HG03139 (cell line): ENCODE data around the gene RPL27.
"Not testable (repeated sequence)": the region's sequence is repeated elsewhere in the genome, so short reads cannot be mapped to it uniquely, and the experiment has no call there.

Source experiments
- ATAC-seq: cut with Tn5 transposase; IDR thresholded peaks from one replicate; pipeline ENCODE4 v1.9.1; 2021; ENCODE audit not compliant: unreplicated experiment

The RPL27 gene

DNA sequence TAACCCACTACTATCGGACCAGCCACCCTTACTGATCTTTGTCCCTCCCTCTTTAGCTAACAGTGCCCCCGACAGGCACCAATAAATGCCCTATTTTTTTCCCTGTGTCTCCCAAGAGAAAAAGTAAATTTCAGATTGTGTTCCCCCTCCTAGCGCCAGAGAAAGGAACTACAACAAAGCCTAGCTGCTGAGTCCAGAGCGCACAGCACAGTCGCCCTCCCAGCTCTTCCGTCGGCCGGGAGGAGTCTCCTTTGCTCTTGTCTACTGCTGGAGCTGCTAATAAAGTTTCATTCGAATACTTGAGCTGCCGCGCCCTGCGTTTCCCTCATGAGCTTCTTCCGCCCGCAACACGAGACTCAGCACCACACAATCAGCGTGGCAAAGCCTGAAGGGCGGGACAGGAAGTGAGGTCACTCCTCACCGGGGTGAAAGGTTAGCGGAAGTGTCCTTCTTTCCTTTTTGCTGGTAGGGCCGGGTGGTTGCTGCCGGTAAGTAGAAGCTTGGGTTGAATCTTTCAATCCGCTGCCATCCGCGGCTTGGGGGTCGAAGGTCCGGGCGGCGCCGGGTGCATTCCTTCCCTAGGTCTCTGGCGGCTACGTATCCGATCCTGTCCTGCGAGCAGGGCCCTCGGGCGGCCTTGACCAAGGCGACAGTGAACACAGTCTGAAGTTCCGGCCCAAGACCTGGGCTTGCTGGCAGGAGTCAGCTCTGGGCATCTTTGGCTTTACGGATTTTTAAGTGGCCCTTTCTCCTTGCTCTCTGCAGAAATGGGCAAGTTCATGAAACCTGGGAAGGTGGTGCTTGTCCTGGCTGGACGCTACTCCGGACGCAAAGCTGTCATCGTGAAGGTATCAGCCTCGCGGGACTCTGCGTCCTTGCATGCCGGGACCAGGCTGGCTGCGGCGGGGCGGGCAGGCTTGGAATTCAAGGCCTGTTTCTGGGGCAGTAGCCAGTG, at the start of gene RPL27:
Gene RPL27 (plus strand): TSS at position 436 of the 955 bp plus-strand sequence. CDS start 332 bp downstream, at position 768.
- ATAC-seq: peak; percentile 89

- ATAC-seq: no peak
These were observed 48.0 kb upstream of the RPL27 start for GRCh38 chr17:42950044-42950783.

DNA sequence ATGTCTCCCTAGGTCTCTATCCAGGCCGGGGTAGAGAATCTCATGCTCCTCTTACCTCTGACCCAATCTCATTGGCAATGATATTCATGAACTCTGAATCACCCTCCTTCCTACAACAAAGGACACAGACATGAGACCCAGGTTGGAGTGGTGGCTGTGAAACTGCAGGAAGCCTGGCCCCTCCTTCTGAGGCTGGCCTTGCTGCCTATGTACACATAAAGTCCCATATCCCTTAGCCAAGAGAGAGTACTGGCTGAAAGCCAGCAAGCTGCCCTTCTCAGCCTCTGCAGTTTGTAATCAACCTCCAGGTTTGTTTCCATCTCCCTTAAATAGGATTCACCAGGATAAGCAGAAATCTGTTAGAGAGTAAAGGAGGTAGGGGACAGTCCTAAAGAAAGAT, 44.5 kb upstream of the RPL27 start:
- no peak for ATAC-seq

DNA sequence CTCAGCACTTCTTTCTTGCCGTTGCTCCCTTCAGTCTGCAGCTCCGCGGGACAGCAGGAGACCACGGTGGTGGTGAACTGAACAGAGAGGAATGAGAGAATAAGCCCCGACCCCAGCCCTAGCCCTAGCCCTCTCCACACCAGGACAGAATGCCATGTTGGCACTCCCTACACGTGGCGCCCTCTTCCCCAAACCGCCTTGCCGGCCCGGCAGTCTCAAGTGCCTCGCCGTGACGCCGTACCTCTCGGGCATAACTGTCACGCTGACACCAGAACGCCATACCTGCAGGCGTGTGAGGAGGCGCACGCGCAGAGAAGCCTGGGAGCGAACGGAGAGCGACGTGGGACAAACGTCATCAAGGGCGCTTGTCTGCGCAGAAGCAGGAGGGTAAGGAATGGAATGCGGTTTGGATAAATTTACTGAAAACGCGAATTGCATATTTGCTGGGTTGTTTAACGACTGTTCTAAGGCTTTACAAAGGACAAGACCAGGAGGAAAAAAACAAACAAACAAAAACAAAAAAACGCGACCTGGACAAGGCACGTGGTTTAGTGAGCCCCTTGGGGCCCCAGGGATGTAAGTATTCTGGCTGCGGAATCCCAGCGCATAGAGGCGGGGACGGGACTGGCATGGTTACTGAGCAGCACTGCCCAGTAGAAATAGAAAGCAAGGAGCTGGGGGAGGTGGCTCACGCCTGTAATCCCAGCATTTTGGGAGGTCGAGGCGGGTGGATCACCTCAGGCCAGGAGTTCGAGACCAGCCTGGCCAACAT, 33.9 kb upstream of the RPL27 start, which contains the start of gene AARSD1:
Gene AARSD1 (minus strand): TSS at position 294 of the 772 bp plus-strand sequence. CDS start 14 bp downstream, at position 280.
- ATAC-seq: peak; percentile 84

DNA sequence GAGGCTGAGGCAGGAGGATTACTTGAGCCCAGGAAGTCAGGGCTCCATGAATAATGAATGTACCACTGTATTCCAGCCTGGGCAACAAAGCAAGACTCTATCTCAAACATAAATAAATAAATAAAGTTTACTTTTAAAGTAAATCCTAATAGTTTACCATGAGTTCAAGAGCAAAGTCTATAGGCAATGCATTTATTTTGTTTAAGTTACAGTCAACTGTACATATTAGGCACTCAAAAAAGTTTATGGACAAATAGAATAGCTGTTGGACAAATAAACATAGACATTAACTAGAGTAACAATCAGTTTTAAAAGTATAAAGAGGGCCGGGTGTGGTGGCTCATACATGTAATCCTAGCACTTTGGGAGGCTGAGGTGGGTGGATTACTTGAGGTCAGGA, 30.3 kb upstream of the RPL27 start:
- ATAC-seq: no peak

DNA sequence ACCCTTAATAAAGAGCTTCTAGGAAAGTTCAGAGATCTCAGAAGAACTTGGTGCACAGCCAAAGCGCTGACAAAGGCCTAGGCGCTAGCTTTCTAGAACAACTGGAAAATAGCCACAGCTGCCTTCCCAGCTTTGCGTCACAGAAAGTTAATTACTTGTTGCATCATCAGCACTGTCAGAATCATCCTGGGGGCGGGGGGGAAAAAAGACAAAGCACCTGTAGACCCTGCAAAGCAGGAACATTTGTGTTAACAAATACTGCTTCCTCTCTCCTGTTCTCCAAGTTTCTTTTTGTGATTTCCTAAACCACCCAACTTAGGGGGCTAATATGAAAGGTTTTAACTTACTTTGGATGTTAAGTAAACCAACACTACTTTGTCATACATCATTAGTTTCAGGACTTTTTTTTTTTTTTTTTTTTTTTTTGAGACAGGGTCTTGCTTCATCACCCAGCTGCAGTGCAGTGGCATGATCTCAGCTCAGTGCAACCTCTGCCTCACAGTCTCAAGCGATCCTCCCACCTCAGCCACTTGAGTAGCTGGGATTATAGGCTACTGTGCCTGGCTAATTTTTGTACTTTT, 29.1 kb upstream of the RPL27 start:
- ATAC-seq: no peak

GRCh38 chr17:42971589-42971988, 26.6 kb upstream of the RPL27 start:
- ATAC-seq: no peak

GRCh38 chr17:42973323-42973722, 24.9 kb upstream of the RPL27 start:
- ATAC-seq: not testable (repeated sequence)

DNA sequence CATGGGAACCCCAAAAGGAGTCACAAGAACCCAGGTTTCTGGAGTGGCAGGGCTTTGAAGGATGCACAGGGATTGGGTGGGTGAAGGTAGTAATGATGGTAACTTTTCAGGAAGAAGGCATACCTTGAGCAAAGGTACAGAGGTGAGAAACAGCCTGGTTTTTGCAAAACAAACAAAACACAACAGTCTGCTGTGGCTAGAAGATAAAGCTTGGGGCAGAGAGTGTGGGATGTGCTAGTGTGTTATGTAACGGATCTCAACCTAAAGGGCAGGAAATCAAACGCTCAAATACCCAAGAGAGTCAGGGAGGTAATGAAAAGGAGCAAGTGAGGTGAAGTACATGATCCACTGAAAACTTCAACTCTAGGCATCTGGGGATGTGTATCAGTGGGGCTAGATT, 23.0 kb upstream of the RPL27 start:
- ATAC-seq: no peak

DNA sequence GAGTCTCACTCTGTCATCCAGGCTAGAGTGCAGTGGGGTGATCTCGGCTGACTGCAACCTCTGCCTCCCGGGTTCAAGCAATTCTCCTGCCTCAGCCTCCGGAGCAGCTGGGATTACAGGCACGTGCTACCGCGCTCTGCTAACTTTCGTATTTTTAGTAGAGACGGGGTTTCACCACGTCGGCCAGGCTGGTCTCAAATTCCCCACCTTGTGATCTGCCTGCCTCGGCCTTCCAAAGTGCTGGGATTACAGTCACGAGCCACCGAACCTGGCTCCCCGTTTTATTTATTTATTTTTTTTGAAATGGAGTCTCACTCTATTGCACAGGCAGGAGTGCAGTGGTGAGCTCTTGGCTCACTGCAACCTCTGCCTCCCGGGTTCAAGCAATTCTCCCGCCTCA, 22.5 kb upstream of the RPL27 start:
- not testable (repeated sequence) for ATAC-seq

GRCh38 chr17:42979511-42980273, 18.5 kb upstream of the RPL27 start, which contains the start of gene PTGES3L:
PTGES3L (minus strand) TSS chr17:42980080; CDS start chr17:42980053, 27 bp downstream.
- ATAC-seq: no peak

DNA sequence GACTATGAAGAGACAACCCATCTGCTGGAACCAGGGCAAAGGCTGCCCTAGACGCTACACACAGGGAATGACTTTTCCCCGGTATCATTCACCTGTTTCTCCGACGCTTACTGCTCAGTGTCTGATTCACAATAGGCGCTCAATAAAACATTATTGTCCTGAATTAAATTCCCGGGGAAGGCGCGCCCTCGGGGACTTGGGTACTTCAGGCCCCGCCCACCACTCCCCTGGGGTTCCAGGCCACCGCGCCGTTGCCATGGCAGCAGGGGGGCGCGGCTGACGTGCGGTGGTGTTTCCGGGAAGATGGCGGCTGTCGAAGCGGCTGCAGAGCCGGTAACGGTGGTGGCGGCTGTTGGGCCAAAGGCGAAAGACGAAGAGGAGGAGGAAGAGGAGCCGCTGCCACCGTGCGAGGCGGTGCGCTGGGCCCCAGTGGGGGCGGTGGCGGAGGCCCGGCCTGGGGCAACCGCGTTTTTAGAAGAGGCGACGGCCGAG, 17.9 kb upstream of the RPL27 start, which contains the start of gene RUNDC1:
Gene RUNDC1 (plus strand): TSS at position 292 of the 492 bp plus-strand sequence. CDS start 12 bp downstream, at position 304.
- ATAC-seq: peak; percentile 59

GRCh38 chr17:42980766-42981397, 17.3 kb upstream of the RPL27 start:
- ATAC-seq: peak; percentile 38

DNA sequence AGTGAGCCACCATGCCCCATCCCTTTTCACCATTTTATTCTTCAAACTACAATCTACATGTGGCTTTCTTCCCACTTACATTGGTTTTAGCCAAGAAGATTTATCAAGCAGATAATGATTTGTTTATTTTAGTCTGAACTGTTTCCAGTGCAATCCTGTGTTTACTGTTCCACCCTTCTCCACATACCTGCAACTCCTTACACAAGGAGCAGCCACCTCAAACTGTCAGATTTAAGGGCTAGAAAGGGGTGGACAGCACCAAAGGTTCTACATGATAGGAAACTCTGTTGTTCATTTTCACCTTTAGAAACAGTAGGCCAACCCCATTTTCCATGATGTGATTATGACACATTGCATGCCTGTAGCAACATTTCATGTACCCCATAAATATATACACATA, 16.0 kb upstream of the RPL27 start:
- ATAC-seq: no peak

GRCh38 chr17:42985225-42985624, 13.0 kb upstream of the RPL27 start:
- ATAC-seq: no peak

DNA sequence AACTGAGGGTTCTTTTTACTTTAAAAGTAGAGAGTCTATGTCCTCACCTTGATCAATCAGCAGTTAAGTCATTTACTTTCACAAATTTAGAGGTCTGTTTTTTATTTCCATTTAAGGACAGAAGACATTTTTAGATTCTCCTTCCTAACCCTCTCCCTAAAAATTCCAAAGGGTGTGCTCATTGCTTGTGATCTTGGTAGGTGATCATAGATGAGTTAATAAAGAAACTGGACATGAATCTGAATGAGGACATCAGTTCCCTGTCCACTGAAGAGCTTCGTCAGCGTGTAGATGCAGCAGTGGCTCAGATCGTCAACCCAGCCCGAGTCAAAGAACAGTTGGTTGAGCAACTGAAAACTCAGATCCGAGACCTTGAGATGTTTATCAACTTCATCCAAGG, 9.1 kb upstream of the RPL27 start:
- no peak for ATAC-seq

DNA sequence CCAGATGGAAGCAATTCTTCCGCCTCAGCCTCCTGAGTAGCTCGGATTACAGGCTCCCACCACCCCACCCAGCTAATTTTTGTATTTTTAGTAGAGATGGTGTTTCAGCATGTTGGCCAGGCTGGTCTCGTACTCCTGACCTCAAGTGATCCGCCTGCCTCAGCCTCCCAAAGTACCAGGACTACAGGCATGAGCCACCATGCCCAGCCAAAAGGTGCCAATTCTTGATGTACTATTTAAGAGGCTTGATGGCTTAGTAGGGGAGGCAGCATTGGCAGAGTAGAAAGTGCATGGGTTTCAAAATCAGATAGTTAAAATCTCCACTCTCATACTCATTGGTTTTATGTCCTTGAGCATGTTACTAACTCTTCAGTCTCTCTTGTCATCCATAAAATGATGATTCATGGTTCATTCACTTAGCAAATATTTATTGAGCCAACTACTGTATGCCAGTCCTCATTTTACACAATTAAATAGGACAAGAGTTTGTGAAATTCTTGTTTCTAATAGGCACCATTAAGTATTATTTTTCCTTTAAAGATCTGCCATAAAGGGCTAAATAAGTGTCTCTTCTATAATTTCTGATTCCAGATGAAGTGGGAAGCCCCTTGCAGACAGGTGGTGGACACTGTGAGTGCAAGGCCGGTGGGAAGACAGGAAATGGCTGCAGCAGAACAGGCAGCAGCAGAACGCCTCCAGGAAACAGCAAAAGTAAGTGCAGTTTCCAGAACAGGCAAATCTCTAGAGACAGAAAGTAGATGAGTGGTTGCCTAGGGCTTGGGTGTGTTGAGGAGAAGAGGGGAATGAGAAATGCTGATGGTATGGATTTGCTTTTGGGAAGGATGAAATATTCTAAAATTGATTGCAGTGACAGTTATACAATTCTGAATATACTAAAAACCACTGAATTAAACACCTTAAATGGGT, 8.2 kb upstream of the RPL27 start:
- ATAC-seq: no peak

DNA sequence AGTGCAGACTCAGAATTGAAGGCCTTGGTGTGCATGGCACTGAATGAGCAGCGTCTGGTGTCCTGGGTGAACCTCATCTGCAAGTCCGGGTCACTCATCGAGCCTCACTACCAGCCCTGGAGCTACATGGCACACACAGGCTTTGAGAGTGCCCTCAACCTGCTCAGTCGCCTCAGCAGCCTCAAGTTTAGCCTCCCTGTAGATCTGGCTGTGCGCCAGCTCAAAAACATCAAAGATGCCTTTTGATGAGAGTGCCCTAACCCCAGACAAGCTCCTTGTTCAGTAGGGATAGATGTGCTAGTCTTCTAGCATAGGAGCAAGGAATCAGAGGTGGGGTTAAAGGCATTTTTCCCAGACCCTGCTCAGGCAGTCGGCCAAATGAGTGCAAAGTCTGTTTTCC, 6.7 kb upstream of the RPL27 start:
- no peak for ATAC-seq
